ENCODE measurements around the gene ZEB2.

- no peak for TF ChIP-seq EGR1 (IDR thresholded peaks at IDR 0.05; ENCODE audit: low read depth in 2 of 2)
- TF ChIP-seq CTCF (IDR thresholded peaks at IDR 0.05; ENCODE audit: low read depth, low read length, missing input control), result no peak
- TF ChIP-seq GABPA (IDR thresholded peaks at IDR 0.05 in 1 of 2, conservative IDR thresholded peaks at IDR 0.05 in 1 of 2), result no peak
- TF ChIP-seq ATF3 (IDR thresholded peaks at IDR 0.05), result no peak
- TF ChIP-seq, protein P1, sequence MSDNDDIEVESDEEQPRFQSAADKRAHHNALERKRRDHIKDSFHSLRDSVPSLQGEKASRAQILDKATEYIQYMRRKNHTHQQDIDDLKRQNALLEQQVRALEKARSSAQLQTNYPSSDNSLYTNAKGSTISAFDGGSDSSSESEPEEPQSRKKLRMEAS (IDR thresholded peaks at IDR 0.05), result no peak
- TF ChIP-seq, protein P2, sequence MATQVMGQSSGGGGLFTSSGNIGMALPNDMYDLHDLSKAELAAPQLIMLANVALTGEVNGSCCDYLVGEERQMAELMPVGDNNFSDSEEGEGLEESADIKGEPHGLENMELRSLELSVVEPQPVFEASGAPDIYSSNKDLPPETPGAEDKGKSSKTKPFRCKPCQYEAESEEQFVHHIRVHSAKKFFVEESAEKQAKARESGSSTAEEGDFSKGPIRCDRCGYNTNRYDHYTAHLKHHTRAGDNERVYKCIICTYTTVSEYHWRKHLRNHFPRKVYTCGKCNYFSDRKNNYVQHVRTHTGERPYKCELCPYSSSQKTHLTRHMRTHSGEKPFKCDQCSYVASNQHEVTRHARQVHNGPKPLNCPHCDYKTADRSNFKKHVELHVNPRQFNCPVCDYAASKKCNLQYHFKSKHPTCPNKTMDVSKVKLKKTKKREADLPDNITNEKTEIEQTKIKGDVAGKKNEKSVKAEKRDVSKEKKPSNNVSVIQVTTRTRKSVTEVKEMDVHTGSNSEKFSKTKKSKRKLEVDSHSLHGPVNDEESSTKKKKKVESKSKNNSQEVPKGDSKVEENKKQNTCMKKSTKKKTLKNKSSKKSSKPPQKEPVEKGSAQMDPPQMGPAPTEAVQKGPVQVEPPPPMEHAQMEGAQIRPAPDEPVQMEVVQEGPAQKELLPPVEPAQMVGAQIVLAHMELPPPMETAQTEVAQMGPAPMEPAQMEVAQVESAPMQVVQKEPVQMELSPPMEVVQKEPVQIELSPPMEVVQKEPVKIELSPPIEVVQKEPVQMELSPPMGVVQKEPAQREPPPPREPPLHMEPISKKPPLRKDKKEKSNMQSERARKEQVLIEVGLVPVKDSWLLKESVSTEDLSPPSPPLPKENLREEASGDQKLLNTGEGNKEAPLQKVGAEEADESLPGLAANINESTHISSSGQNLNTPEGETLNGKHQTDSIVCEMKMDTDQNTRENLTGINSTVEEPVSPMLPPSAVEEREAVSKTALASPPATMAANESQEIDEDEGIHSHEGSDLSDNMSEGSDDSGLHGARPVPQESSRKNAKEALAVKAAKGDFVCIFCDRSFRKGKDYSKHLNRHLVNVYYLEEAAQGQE (IDR thresholded peaks at IDR 0.05), result no peak
- no peak for TF ChIP-seq YY1 (IDR thresholded peaks at IDR 0.05)
- TF ChIP-seq RAD21 (IDR thresholded peaks at IDR 0.05), result no peak
- TF ChIP-seq HNF4G (IDR thresholded peaks at IDR 0.05), result no peak
- TF ChIP-seq, protein P3, sequence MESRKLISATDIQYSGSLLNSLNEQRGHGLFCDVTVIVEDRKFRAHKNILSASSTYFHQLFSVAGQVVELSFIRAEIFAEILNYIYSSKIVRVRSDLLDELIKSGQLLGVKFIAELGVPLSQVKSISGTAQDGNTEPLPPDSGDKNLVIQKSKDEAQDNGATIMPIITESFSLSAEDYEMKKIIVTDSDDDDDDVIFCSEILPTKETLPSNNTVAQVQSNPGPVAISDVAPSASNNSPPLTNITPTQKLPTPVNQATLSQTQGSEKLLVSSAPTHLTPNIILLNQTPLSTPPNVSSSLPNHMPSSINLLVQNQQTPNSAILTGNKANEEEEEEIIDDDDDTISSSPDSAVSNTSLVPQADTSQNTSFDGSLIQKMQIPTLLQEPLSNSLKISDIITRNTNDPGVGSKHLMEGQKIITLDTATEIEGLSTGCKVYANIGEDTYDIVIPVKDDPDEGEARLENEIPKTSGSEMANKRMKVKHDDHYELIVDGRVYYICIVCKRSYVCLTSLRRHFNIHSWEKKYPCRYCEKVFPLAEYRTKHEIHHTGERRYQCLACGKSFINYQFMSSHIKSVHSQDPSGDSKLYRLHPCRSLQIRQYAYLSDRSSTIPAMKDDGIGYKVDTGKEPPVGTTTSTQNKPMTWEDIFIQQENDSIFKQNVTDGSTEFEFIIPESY (IDR thresholded peaks at IDR 0.05), result no peak
- TF ChIP-seq RXRA (IDR thresholded peaks at IDR 0.05), result no peak
- no peak for TF ChIP-seq SP1 (IDR thresholded peaks at IDR 0.05)
- TF ChIP-seq JUND (IDR thresholded peaks at IDR 0.05), result no peak
Measured at GRCh38 chr2:144547494-144547893, 27.6 kb upstream of the ZEB2 start.
